ENCODE results near the gene SIRT6. TPM values are rescaled to one million over a fixed set of nuclear protein-coding genes. Genes with fewer than 3 reads are reported as not detected.

Gene SIRT6
- total and polyA plus RNA-seq, 2 donors from 2014 or later: 27.0 to 27.3 TPM

GRCh38 chr19:4152241-4152998 lies 29.9 kb downstream of the SIRT6 start:
- TF ChIP-seq CTCF (IDR thresholded peaks at IDR 0.05; ENCODE audit: borderline replicate concordance, extremely low read depth, insufficient read depth): no peak
- no peak for DNase-seq
- intact Hi-C loops (cut with DNase I): no loop called here
- Histone ChIP-seq H3K9ac (ENCODE audit: low read length in 3 of 3) (no peak overlapping the region), H3K4me3 (ENCODE audit: low read length in 3 of 3) (no peak overlapping the region), H3K27ac (ENCODE audit: low read depth in 2 of 2, low read length in 2 of 2) (no peak overlapping the region), H3K9me3 (ENCODE audit: control insufficient read depth in 2 of 3, insufficient read depth in 1 of 3, low read length in 3 of 3) (no peaks in the 10 kb centered on the region), H3K27me3 (ENCODE audit: control insufficient read depth, insufficient read depth, low read length) (no peaks in the 10 kb centered on the region), H3K36me3 (ENCODE audit: control insufficient read depth in 2 of 3, insufficient read depth in 3 of 3, low read length in 3 of 3) (no peaks in the 10 kb centered on the region), H3K4me1 (ENCODE audit: control insufficient read depth in 2 of 3, insufficient read depth in 2 of 3, low read depth in 1 of 3, low read length in 3 of 3) (no peaks in the 10 kb centered on the region)
- no peak for FAIRE-seq

- H3K9ac ChIP-seq (ENCODE audit: low read length in 3 of 3): no peak overlapping the region
- DNase-seq: no peak
- no peaks in the 10 kb centered on the region for H3K9me3 ChIP-seq (ENCODE audit: control insufficient read depth in 2 of 3, insufficient read depth in 1 of 3, low read length in 3 of 3)
- no peak for FAIRE-seq
- H3K4me1 ChIP-seq (ENCODE audit: control insufficient read depth in 2 of 3, insufficient read depth in 2 of 3, low read depth in 1 of 3, low read length in 3 of 3): no peaks in the 10 kb centered on the region
- TF ChIP-seq CTCF (IDR thresholded peaks at IDR 0.05; ENCODE audit: borderline replicate concordance, extremely low read depth, insufficient read depth): no peak
- no peak overlapping the region for H3K27ac ChIP-seq (ENCODE audit: low read depth in 2 of 2, low read length in 2 of 2)
- H3K4me3 ChIP-seq (ENCODE audit: low read length in 3 of 3): no peak overlapping the region
- H3K36me3 ChIP-seq (ENCODE audit: control insufficient read depth in 2 of 3, insufficient read depth in 3 of 3, low read length in 3 of 3): no peaks in the 10 kb centered on the region
- no peaks in the 10 kb centered on the region for H3K27me3 ChIP-seq (ENCODE audit: control insufficient read depth, insufficient read depth, low read length)
- intact Hi-C loops (cut with DNase I): no loop called here
These were observed 30.7 kb downstream of the SIRT6 start for GRCh38 chr19:4151623-4152022.

- Histone ChIP-seq H3K27me3 (ENCODE audit: control insufficient read depth, insufficient read depth, low read length) (no peaks in the 10 kb centered on the region), H3K4me1 (ENCODE audit: control insufficient read depth in 2 of 3, insufficient read depth in 2 of 3, low read depth in 1 of 3, low read length in 3 of 3) (no peaks in the 10 kb centered on the region), H3K9me3 (ENCODE audit: control insufficient read depth in 2 of 3, insufficient read depth in 1 of 3, low read length in 3 of 3) (no peaks in the 10 kb centered on the region), H3K36me3 (ENCODE audit: control insufficient read depth in 2 of 3, insufficient read depth in 3 of 3, low read length in 3 of 3) (no peaks in the 10 kb centered on the region), H3K27ac (ENCODE audit: low read depth in 2 of 2, low read length in 2 of 2) (no peak overlapping the region), H3K9ac (ENCODE audit: low read length in 3 of 3) (no peak overlapping the region), H3K4me3 (ENCODE audit: low read length in 3 of 3) (no peak overlapping the region)
- TF ChIP-seq CTCF (IDR thresholded peaks at IDR 0.05; ENCODE audit: borderline replicate concordance, extremely low read depth, insufficient read depth): no peak
- intact Hi-C loops (cut with DNase I): no loop called here
- FAIRE-seq (no peak), DNase-seq (no peak)
These were observed 32.7 kb downstream of the SIRT6 start for GRCh38 chr19:4149518-4150288.
